Bone marrow (tissue), 2 donors: Measurements from ENCODE around the gene ARID3B.
A peak's percentile ranks its signal among the peaks of the same experiment; 100 is the strongest.

Experiments used
- DNase-seq, 2 donors: peaks; one replicate each; lab custom pipeline; 2025; lab: John Stamatoyannopoulos, UW

ARID3B gene

DNA sequence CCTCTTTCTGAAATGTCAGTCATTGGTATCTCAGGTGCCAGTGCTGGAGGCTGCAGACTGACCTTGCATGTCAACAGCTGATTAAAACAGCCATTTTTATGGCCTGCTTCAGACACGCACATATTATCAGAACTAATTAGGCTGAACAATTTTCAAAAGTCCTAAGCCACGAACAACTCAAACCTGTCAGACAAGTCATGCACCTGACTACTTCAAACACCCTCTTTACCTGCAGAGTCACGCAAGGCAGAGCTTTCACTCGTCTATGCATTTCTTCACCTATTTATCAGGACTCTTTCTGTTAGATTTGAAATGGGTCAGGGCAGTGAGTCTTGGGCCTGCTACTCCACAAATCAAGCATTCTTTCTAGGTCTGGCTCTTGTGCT, 101.3 kb downstream of the ARID3B start:
- no peak for DNase-seq

DNA sequence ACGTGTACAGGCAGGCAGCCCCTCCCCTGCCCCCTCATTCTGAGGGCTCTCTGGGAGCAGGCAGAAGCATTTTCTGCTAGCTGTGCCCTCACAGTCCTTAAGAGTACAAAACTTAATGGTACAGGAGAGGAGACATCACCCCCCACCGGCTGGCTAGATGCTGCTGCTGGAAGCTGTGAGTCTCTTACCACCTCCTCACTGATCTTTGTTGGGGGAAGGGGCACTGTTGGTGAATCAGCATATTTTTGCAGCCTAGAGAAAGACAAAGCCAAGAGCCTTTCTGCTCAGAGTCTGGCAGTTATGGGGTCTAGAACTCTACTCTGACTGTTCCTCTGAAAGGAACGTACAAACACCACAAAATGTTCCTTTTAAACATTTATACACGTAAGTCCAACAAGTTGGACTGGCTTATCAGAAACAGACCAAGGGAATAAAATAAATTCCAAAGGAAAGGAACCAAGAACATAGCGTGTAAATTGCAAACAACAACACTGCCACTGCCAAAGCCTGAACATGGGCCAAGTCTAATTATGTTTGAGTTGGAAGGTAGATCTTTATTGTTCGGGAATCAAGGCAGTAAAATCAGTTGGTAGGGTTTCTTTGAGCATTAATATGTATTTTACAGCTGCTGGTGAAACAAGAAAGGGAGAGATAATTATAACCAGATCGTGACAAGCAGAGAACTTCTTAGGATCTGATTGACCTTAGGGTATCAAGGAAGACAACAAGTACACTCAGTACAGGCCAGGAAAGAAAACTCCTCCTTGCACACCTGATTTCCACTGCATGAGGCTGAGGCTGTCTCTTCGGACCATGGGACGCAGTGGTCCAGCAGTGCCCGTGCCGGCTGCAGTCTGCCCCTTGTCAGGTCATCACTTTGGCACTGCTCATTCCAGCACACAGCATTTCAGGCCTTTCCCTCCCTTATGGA, 102.0 kb downstream of the ARID3B start:
- peak in 1 of 2 donors; percentile 24 for DNase-seq

DNA sequence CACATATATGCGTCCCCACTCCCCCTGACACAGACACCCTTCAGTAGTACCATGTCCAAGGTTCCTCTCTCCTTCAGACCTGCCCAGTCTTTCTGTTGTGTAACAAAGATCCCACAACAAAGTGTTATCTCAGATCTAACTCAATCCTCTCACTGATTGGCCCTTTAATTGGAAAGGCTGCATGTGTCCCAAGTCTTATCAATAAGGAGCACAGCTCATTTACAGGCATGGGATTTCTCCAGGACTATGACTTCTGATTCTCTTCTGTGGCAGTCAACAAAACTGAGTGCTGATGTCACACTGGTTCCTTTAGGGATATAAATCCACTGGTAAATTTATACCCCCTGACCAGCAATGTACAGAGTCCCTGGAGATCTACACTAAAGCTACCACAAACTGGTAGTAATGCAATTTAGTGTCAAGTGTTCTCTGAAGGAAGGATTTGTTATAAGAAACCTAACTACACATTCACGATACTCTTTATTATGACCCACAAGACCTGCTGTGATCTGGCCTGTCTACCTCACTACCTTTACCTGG, 102.7 kb downstream of the ARID3B start:
- DNase-seq, result no peak

DNA sequence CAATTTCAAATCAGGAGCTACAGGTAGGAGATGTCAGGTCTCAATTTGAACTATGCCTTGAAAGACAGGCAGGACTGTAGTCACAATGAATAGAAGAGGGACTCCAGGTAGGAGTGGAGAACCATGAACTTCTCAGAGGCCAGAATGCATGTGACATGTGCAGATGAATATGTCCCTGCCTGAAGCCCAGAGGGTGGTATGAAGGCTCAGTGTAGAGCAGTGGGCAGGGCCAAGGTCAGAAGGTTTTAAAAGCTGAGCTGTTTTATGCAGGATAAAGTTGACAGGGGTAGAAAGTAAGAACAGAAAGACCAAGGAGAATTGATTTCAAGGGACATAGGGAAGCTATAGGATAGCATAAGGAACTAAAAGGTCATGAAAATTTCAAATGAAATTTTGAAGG, 105.5 kb downstream of the ARID3B start:
- DNase-seq, result no peak
